Keratinocyte (primary cell): ENCODE measurements around the gene MYO9A. TPM values are rescaled to one million over a fixed set of nuclear protein-coding genes. Genes with fewer than 3 reads are reported as not detected.

Source experiments
- DNase-seq: peaks from one replicate; pipeline ENCODE4 v3.0.0-alpha.2; 2011; ENCODE audit warnings: low read depth, missing footprints, low spot score
- FAIRE-seq: peaks from 2 replicates; lab custom pipeline; 2011; peaks lifted over from hg19 to GRCh38; lab: Jason Lieb, UNC
- H2AFZ ChIP-seq: 2 replicates; pipeline ENCODE4 v1.6.0; 2012; ENCODE audit warnings: low read length, control low read depth, inconsistent platforms; ENCODE audit not compliant: control insufficient read depth
- H3K27ac ChIP-seq: 2 replicates; pipeline ENCODE4 v1.5.1; 2011; ENCODE audit warnings: low read length; ENCODE audit not compliant: control insufficient read depth, insufficient read depth
- H3K27me3 ChIP-seq: 3 replicates; pipeline ENCODE4 v1.6.0; 2011; ENCODE audit warnings: low read length; ENCODE audit not compliant: control insufficient read depth, insufficient read depth; ENCODE audit errors: extremely low read depth
- H3K36me3 ChIP-seq, 2 experiments: 2 replicates in 1 of 2; 3 replicates in 1 of 2; pipeline ENCODE4 v1.5.1; 2011; ENCODE audit warnings: low read length in 2 of 2, mild to moderate bottlenecking in 1 of 2; ENCODE audit not compliant: control insufficient read depth in 2 of 2, insufficient read depth in 2 of 2; ENCODE audit errors: extremely low read depth in 1 of 2
- H3K4me1 ChIP-seq: 3 replicates; pipeline ENCODE4 v1.5.1; 2011; ENCODE audit warnings: low read length; ENCODE audit not compliant: control insufficient read depth, insufficient read depth; ENCODE audit errors: extremely low read depth
- H3K4me2 ChIP-seq: 3 replicates; pipeline ENCODE4 v1.6.0; 2011; ENCODE audit warnings: low read depth, low read length; ENCODE audit not compliant: control insufficient read depth, insufficient read depth; ENCODE audit errors: extremely low read depth
- H3K4me3 ChIP-seq, 3 experiments: fragments of 200-600 bp in 1 of 3; sonication (generic) in 1 of 3; 2 replicates in 2 of 3; 3 replicates in 1 of 3; pipeline ENCODE4 v1.5.1; 2011 to 2016; ENCODE audit warnings: low read length in 3 of 3, mild to moderate bottlenecking in 3 of 3, control low read depth in 2 of 3, inconsistent platforms in 1 of 3, low read depth in 1 of 3, mixed read lengths in 1 of 3, mixed run types in 1 of 3, moderate library complexity in 1 of 3; ENCODE audit not compliant: control insufficient read depth in 2 of 3, insufficient read depth in 2 of 3; ENCODE audit errors: extremely low read depth in 1 of 3
- H3K79me2 ChIP-seq: 2 replicates; pipeline ENCODE4 v1.6.0; 2012; ENCODE audit warnings: low read length; ENCODE audit not compliant: control insufficient read depth, insufficient read depth
- H3K9ac ChIP-seq: 3 replicates; pipeline ENCODE4 v1.6.0; 2011; ENCODE audit warnings: low read length; ENCODE audit not compliant: control insufficient read depth, insufficient read depth; ENCODE audit errors: extremely low read depth
- H3K9me1 ChIP-seq: 3 replicates; pipeline ENCODE4 v1.6.0; 2011; ENCODE audit warnings: low read length; ENCODE audit not compliant: control insufficient read depth, insufficient read depth; ENCODE audit errors: extremely low read depth
- H3K9me3 ChIP-seq: 2 replicates; pipeline ENCODE4 v1.5.1; 2012; ENCODE audit warnings: low read depth, low read length; ENCODE audit not compliant: control insufficient read depth
- H4K20me1 ChIP-seq: 3 replicates; pipeline ENCODE4 v1.6.0; 2011; ENCODE audit warnings: low read length; ENCODE audit not compliant: control insufficient read depth, insufficient read depth; ENCODE audit errors: extremely low read depth
- CTCF ChIP-seq, 3 experiments: IDR thresholded peaks in 1 of 3; conservative IDR thresholded peaks in 1 of 3; optimal IDR thresholded peaks in 1 of 3; 2 replicates in 2 of 3; 3 replicates in 1 of 3; pipeline versions ENCODE3 to v1.5.1; 2011; ENCODE audit warnings: low read length in 3 of 3, mild to moderate bottlenecking in 3 of 3, moderate library complexity in 2 of 3, control low read depth in 1 of 3, inconsistent platforms in 1 of 3; ENCODE audit not compliant: insufficient read depth in 2 of 3; ENCODE audit errors: extremely low read depth in 1 of 3
- EZH2 ChIP-seq: IDR thresholded peaks from one replicate; pipeline ENCODE4 v1.6.1; 2012; ENCODE audit warnings: inconsistent platforms, mild to moderate bottlenecking, low read length, moderate library complexity
- dilution Hi-C: fragments of 300-500 bp; cut with MboI; formaldehyde crosslinking; loops from one replicate; pipeline ENCODE4 v1.7.0; 2020; ENCODE audit warnings: low sequenced_read_pairs; ENCODE audit not compliant: extremely low pct_ligation_motif_present
- polyA plus RNA-seq, 5 experiments: library from polyadenylated mRNA; depleted of rRNA in 3 of 5; stranded (reverse) in 3 of 5; stranded (forward) in 1 of 5; unstranded in 1 of 5; fragments of >200 nt; gene quantifications; 1 replicate in 1 of 5; 2 replicates in 3 of 5; 3 replicates in 1 of 5; pipeline versions ENCODE4 v1.2.1 to v1.2.3, GENCODE V29; 2011 to 2012; ENCODE audit warnings: missing spikeins in 2 of 5, low read depth in 1 of 5, low replicate concordance in 1 of 5

MYO9A gene
- polyA plus RNA-seq, 1 donor (not counting 4 experiments of a cell fraction or from before 2014, with no cell fraction given), result 10.6 TPM

DNA sequence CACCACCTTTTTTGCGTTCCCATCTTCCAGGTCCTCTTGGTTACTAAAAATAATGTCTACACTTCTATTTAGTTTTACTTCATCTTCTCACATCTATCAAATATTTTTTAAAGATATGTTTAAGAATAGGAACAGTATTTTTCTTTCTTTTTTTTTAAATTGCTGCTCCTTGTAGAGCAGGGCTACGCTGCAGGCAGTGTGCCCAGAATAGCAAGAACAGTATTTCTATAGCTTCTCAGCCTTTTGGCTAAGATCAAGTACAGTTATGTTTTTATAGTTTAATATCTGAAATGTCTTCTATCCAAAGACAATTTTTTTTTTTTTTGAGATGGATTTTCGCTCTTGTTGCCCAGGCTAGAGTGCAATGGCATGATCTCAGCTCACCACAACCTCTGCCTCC lies 73.0 kb downstream of the MYO9A start:
- H3K9me3 ChIP-seq, result no peaks in the 10 kb centered on the region
- no peak for DNase-seq
- H3K9me1 ChIP-seq, result no peaks in the 10 kb centered on the region
- no peak overlapping the region for H3K27ac ChIP-seq
- no peak overlapping the region for H2AFZ ChIP-seq
- FAIRE-seq, result no peak
- no peak overlapping the region for H3K4me2 ChIP-seq
- dilution Hi-C loops, result no loop called here
- no peaks in the 10 kb centered on the region for H4K20me1 ChIP-seq
- no peaks in the 10 kb centered on the region for H3K27me3 ChIP-seq
- peaks cover 3% of the 10 kb centered on the region for H3K79me2 ChIP-seq
- no peak overlapping the region for H3K9ac ChIP-seq
- TF ChIP-seq EZH2, result no peak
- no peak for TF ChIP-seq CTCF (optimal IDR thresholded peaks at IDR 0.05 in 1 of 3, IDR thresholded peaks at IDR 0.05 in 1 of 3, conservative IDR thresholded peaks at IDR 0.05 in 1 of 3; ENCODE audit: extremely low read depth in 1 of 3, insufficient read depth in 2 of 3, low read length in 3 of 3)
- peaks cover 0 to 3% of the 10 kb centered on the region in 2 experiments for H3K36me3 ChIP-seq
- H3K4me3 ChIP-seq, result no peak overlapping the region
- peaks cover 11% of the 10 kb centered on the region for H3K4me1 ChIP-seq

- Histone ChIP-seq H3K27ac (no peak overlapping the region), H3K4me3 (no peak overlapping the region), H3K4me2 (no peak overlapping the region), H3K4me1 (peaks cover 11% of the 10 kb centered on the region), H3K36me3 (peaks cover 0 to 3% of the 10 kb centered on the region in 2 experiments), H4K20me1 (no peaks in the 10 kb centered on the region), H3K9me3 (no peaks in the 10 kb centered on the region), H3K79me2 (peaks cover 5% of the 10 kb centered on the region), H3K9ac (no peak overlapping the region), H3K27me3 (no peaks in the 10 kb centered on the region), H2AFZ (no peak overlapping the region), H3K9me1 (no peaks in the 10 kb centered on the region)
- no peak for FAIRE-seq
- TF ChIP-seq EZH2 (no peak), CTCF (optimal IDR thresholded peaks at IDR 0.05 in 1 of 3, IDR thresholded peaks at IDR 0.05 in 1 of 3, conservative IDR thresholded peaks at IDR 0.05 in 1 of 3; ENCODE audit: extremely low read depth in 1 of 3, insufficient read depth in 2 of 3, low read length in 3 of 3) (peak in 1 of 3 experiments; percentile 7)
- no peak for DNase-seq
- dilution Hi-C loops, result no loop called here
Measured at GRCh38 chr15:72042865-72043264, 75.1 kb downstream of the MYO9A start.
